ENCODE data around the gene DUOXA2.
A peak's percentile ranks its signal among the peaks of the same experiment; 100 is the strongest.
"Not testable (repeated sequence)": the region's sequence is repeated elsewhere in the genome, so short reads cannot be mapped to it uniquely, and the experiment has no call there.

Gene DUOXA2

DNA sequence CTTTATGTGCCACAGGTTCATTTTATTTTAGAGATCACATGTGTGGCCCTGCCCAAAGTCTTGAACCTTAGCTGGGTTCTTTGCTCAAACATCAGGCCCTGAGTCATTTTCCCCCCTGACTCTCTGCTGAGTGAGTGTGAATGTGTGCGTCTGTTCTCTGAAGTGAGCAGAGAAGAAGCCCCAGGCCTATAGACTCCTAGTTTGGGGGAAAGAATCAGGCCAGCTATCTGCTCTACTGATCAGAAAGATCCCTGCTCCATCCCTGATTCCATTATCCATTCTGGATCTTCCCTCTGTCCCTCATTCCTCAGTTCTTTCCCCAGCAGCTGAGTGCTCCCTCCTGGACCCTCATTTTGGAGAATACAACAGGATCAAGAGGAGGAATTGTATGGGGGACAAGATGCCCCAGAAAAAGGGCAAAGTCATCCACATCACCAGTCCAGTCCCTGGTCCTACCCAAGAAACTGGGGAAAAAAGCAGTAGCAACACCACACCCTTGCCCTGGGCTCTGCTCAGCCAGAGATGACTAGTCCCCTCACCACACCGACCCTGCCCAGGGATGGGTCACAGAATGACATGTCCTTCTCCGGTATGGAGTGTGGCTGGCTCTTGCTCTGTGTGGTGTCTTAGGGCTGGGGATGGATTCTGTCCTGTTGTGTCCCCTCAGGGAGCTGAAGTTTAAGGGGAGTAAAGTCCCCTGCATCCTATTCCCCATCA, 18.9 kb downstream of the DUOXA2 start:
- H3K27me3 ChIP-seq (ENCODE audit: control insufficient read depth, insufficient read depth, low read length): peaks cover 94% of the 10 kb centered on the region
- H3K9ac ChIP-seq (ENCODE audit: low read depth, low read length): no peak overlapping the region
- no peaks in the 10 kb centered on the region for H3K36me3 ChIP-seq (ENCODE audit: control insufficient read depth, insufficient read depth, low read length)
- no peaks in the 10 kb centered on the region for H3K4me1 ChIP-seq (ENCODE audit: control insufficient read depth, insufficient read depth, low read length)
- H3K4me3 ChIP-seq (ENCODE audit: low read depth, low read length): no peak overlapping the region
- H3K27ac ChIP-seq (ENCODE audit: low read depth, low read length): no peak overlapping the region
- no peaks in the 10 kb centered on the region for H3K9me3 ChIP-seq (ENCODE audit: control insufficient read depth, insufficient read depth, low read length)

DNA sequence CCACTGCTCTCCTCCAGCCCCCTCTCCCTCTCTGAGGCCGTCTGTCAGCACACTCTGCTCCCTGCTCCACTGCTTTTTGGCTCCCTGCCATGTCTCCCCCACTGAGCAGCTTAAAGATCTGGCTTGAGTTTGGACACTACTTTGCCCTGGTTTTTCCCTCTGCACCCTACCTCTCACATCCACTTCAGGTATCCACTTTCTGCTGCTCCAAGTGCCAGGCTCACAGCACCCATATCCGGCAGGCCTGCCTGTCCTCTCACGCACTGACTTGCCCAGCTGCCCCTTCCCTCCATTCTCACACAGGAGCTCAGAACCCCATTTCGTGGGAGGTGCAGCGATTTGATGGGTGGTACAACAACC, 19.4 kb downstream of the DUOXA2 start:
- H3K27ac ChIP-seq (ENCODE audit: low read depth, low read length): no peak overlapping the region
- no peak overlapping the region for H3K9ac ChIP-seq (ENCODE audit: low read depth, low read length)
- no peak overlapping the region for H3K4me3 ChIP-seq (ENCODE audit: low read depth, low read length)
- peaks cover 94% of the 10 kb centered on the region for H3K27me3 ChIP-seq (ENCODE audit: control insufficient read depth, insufficient read depth, low read length)
- H3K4me1 ChIP-seq (ENCODE audit: control insufficient read depth, insufficient read depth, low read length): no peaks in the 10 kb centered on the region
- H3K36me3 ChIP-seq (ENCODE audit: control insufficient read depth, insufficient read depth, low read length): no peaks in the 10 kb centered on the region
- H3K9me3 ChIP-seq (ENCODE audit: control insufficient read depth, insufficient read depth, low read length): no peaks in the 10 kb centered on the region

DNA sequence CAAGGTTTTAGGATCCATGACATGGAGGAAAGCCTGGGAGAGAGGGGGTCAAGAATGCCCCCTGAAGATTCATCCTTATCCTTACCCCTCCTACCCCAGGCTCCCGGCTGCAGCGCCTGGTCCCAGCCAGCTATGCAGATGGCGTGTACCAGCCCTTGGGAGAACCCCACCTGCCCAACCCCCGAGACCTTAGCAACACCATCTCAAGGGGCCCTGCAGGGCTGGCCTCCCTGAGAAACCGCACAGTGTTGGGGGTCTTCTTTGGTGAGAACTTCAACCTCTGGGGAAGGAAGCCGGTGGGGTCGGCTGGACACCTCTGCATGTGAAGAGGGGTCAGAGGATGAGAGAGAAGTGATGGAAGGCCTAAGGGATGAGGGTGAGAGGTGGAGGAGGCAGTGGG, 19.9 kb downstream of the DUOXA2 start:
- H3K36me3 ChIP-seq (ENCODE audit: control insufficient read depth, insufficient read depth, low read length): no peaks in the 10 kb centered on the region
- peaks cover 89% of the 10 kb centered on the region for H3K27me3 ChIP-seq (ENCODE audit: control insufficient read depth, insufficient read depth, low read length)
- H3K4me3 ChIP-seq (ENCODE audit: low read depth, low read length): no peak overlapping the region
- H3K9ac ChIP-seq (ENCODE audit: low read depth, low read length): no peak overlapping the region
- H3K27ac ChIP-seq (ENCODE audit: low read depth, low read length): no peak overlapping the region
- H3K9me3 ChIP-seq (ENCODE audit: control insufficient read depth, insufficient read depth, low read length): no peaks in the 10 kb centered on the region
- no peaks in the 10 kb centered on the region for H3K4me1 ChIP-seq (ENCODE audit: control insufficient read depth, insufficient read depth, low read length)

GRCh38 chr15:45134682-45135604, 20.8 kb downstream of the DUOXA2 start:
- H3K9ac ChIP-seq (ENCODE audit: low read depth, low read length): no peak overlapping the region; the same call in 1 of the 2 replicates
- H3K4me3 ChIP-seq (ENCODE audit: low read depth, low read length): peak overlapping the region; percentile 45; the same call in 1 of the 2 replicates
- no peaks in the 10 kb centered on the region for H3K4me1 ChIP-seq (ENCODE audit: control insufficient read depth, insufficient read depth, low read length)
- no peaks in the 10 kb centered on the region for H3K9me3 ChIP-seq (ENCODE audit: control insufficient read depth, insufficient read depth, low read length)
- H3K27me3 ChIP-seq (ENCODE audit: control insufficient read depth, insufficient read depth, low read length): peaks cover 80% of the 10 kb centered on the region
- H3K27ac ChIP-seq (ENCODE audit: low read depth, low read length): no peak overlapping the region
- no peaks in the 10 kb centered on the region for H3K36me3 ChIP-seq (ENCODE audit: control insufficient read depth, insufficient read depth, low read length)

GRCh38 chr15:45135705-45136377, 21.7 kb downstream of the DUOXA2 start:
- H3K9ac ChIP-seq (ENCODE audit: low read depth, low read length); H3K4me3 ChIP-seq (ENCODE audit: low read depth, low read length); H3K9me3 ChIP-seq (ENCODE audit: control insufficient read depth, insufficient read depth, low read length); H3K27ac ChIP-seq (ENCODE audit: low read depth, low read length); H3K36me3 ChIP-seq (ENCODE audit: control insufficient read depth, insufficient read depth, low read length); H3K4me1 ChIP-seq (ENCODE audit: control insufficient read depth, insufficient read depth, low read length): not testable (repeated sequence)
- peaks cover 71% of the 10 kb centered on the region for H3K27me3 ChIP-seq (ENCODE audit: control insufficient read depth, insufficient read depth, low read length)

DNA sequence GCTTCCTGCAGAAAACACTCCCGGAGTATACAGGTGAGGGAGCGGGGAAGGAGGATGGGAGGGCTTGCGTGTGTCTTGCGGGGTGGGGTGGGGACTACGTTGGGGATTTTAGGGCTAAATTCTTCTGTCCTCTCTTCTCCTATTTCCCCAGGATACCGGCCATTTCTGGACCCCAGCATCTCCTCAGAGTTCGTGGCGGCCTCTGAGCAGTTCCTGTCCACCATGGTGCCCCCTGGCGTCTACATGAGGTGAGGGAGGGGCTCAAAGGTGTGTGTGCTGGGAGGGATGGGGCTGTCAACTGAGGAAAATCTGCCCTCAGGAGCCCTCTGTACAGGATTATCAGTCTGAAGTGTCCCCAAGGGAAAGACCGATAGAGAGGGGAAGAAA, 22.2 kb downstream of the DUOXA2 start:
- no peak overlapping the region for H3K4me3 ChIP-seq (ENCODE audit: low read depth, low read length)
- H3K27me3 ChIP-seq (ENCODE audit: control insufficient read depth, insufficient read depth, low read length): peaks cover 66% of the 10 kb centered on the region
- no peaks in the 10 kb centered on the region for H3K36me3 ChIP-seq (ENCODE audit: control insufficient read depth, insufficient read depth, low read length)
- H3K27ac ChIP-seq (ENCODE audit: low read depth, low read length): no peak overlapping the region
- no peaks in the 10 kb centered on the region for H3K9me3 ChIP-seq (ENCODE audit: control insufficient read depth, insufficient read depth, low read length)
- H3K9ac ChIP-seq (ENCODE audit: low read depth, low read length): no peak overlapping the region
- H3K4me1 ChIP-seq (ENCODE audit: control insufficient read depth, insufficient read depth, low read length): no peaks in the 10 kb centered on the region

DNA sequence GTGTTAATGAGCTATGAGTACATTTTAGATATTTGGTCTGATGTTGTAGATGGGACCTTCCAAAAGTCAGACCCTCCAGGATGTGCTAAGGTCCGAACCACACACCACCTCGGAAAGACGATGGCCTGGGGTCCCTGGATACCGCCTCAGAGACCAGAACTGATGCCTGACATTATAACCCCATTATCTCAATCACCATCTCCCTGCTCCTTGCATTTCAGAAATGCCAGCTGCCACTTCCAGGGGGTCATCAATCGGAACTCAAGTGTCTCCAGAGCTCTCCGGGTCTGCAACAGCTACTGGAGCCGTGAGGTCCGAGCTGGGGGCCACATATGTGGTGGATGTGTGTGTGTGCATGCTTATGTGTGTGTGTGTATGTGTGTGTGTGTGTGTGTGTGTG, 23.6 kb downstream of the DUOXA2 start:
- Histone ChIP-seq H3K4me1 (ENCODE audit: control insufficient read depth, insufficient read depth, low read length) (no peaks in the 10 kb centered on the region), H3K4me3 (ENCODE audit: low read depth, low read length) (no peak overlapping the region), H3K27ac (ENCODE audit: low read depth, low read length) (no peak overlapping the region), H3K27me3 (ENCODE audit: control insufficient read depth, insufficient read depth, low read length) (peaks cover 52% of the 10 kb centered on the region), H3K36me3 (ENCODE audit: control insufficient read depth, insufficient read depth, low read length) (no peaks in the 10 kb centered on the region), H3K9ac (ENCODE audit: low read depth, low read length) (no peak overlapping the region), H3K9me3 (ENCODE audit: control insufficient read depth, insufficient read depth, low read length) (no peaks in the 10 kb centered on the region)

DNA sequence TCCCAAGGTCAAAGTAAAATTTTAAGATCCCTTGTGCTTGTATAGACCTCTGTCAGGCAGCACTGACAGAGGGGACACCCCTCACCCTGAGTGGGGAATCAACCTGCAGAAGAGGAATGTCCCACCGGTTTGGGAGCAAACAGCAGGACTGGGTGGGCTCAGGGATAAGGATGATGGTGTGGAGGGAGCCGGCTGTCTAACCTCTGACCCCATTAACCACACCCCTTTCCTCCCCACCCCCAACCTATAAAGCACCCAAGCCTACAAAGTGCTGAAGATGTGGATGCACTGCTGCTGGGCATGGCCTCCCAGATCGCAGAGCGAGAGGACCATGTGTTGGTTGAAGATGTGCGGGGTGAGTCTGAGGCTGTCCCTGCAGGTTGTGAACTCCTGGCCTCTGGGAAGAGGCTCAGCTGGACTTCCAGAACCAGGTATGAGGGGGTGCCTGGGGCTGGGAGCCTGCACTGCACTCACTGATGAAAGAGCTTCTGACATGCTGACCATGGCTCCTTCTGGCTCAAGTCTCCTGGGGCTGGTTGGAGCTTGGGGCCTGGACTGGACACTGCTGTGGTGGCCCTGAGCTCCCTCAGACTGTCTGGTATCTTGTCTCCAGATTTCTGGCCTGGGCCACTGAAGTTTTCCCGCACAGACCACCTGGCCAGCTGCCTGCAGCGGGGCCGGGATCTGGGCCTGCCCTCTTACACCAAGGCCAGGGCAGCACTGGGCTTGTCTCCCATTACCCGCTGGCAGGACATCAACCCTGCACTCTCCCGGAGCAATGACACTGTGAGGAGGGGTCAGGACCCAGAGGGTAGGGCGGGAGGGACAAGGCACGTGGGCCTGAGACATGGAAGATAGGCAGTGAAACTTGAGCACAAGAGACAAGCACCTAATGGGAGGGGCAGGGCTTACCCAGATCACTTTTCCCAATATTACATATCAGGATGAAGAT, 25.0 kb downstream of the DUOXA2 start:
- Histone ChIP-seq H3K4me3 (ENCODE audit: low read depth, low read length) (no peak overlapping the region), H3K4me1 (ENCODE audit: control insufficient read depth, insufficient read depth, low read length) (no peaks in the 10 kb centered on the region), H3K9ac (ENCODE audit: low read depth, low read length) (no peak overlapping the region), H3K27ac (ENCODE audit: low read depth, low read length) (no peak overlapping the region), H3K9me3 (ENCODE audit: control insufficient read depth, insufficient read depth, low read length) (no peaks in the 10 kb centered on the region), H3K36me3 (ENCODE audit: control insufficient read depth, insufficient read depth, low read length) (no peaks in the 10 kb centered on the region), H3K27me3 (ENCODE audit: control insufficient read depth, insufficient read depth, low read length) (peaks cover 38% of the 10 kb centered on the region)

- no peak overlapping the region for H3K27ac ChIP-seq (ENCODE audit: low read depth, low read length)
- peaks cover 32% of the 10 kb centered on the region for H3K27me3 ChIP-seq (ENCODE audit: control insufficient read depth, insufficient read depth, low read length)
- no peak overlapping the region for H3K4me3 ChIP-seq (ENCODE audit: low read depth, low read length)
Measured at GRCh38 chr15:45139770-45140169, 25.6 kb downstream of the DUOXA2 start.

DNA sequence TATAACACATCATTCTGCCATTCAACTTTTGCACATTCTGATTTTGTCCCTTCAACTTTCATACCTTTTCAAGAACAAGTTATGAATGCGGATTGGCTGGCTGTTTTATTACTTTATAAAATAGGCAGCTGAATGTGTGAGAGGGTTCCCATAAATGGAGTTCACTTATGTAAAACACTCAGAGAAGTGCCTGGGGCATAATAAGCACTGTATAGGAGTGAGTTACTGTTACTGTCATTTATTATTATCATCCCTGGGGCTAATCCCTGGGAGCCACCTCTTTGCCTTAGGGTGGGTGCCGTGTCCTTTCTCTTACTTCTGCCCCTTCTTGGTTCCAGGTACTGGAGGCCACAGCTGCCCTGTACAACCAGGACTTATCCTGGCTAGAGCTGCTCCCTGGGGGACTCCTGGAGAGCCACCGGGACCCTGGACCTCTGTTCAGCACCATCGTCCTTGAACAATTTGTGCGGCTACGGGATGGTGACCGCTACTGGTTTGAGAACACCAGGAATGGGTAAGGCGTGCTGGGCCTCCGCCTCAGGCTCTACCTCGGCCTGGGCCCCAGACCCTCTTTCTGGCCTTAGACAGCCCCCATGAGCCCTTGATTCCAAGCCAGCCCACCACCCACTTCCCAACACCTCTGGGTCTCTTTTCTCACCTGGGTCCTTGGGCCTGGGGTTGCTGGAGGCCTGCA, 26.6 kb downstream of the DUOXA2 start:
- Histone ChIP-seq H3K4me3 (ENCODE audit: low read depth, low read length) (no peak overlapping the region), H3K27ac (ENCODE audit: low read depth, low read length) (no peak overlapping the region), H3K27me3 (ENCODE audit: control insufficient read depth, insufficient read depth, low read length) (peaks cover 24% of the 10 kb centered on the region), H3K9ac (ENCODE audit: low read depth, low read length) (no peak overlapping the region), H3K4me1 (ENCODE audit: control insufficient read depth, insufficient read depth, low read length) (no peaks in the 10 kb centered on the region), H3K36me3 (ENCODE audit: control insufficient read depth, insufficient read depth, low read length) (no peaks in the 10 kb centered on the region), H3K9me3 (ENCODE audit: control insufficient read depth, insufficient read depth, low read length) (no peaks in the 10 kb centered on the region)

More at GRCh38 chr15:45139770-45140169, 25.6 kb downstream of the DUOXA2 start:
- H3K9me3 ChIP-seq (ENCODE audit: control insufficient read depth, insufficient read depth, low read length): no peaks in the 10 kb centered on the region
- no peaks in the 10 kb centered on the region for H3K4me1 ChIP-seq (ENCODE audit: control insufficient read depth, insufficient read depth, low read length)
- no peak overlapping the region for H3K9ac ChIP-seq (ENCODE audit: low read depth, low read length)
- no peaks in the 10 kb centered on the region for H3K36me3 ChIP-seq (ENCODE audit: control insufficient read depth, insufficient read depth, low read length)

All from HUES48 (cell line).